HG03139 (cell line): Measurements from ENCODE around the gene RAB35.

Source experiments
- ATAC-seq: cut with Tn5 transposase; IDR thresholded peaks from one replicate; pipeline ENCODE4 v1.9.1; 2021; ENCODE audit not compliant: unreplicated experiment

Gene RAB35

DNA sequence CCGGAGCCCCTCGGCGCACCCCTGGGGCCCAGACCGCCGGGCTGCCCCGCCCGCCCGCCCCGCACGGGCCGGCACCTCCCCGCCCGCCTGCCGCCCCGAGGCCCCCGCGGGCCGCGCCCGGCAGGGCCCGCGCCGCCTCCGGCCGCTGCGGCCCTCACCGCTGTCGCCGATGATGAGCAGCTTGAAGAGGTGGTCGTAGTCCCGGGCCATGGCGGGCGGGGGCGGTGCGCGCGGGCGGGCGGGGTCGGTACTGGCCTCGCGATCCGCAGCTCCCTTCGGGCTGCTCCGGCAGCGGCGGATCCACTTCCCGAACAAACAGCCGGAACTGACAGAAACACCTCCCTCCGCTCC, at the start of gene RAB35:
Gene RAB35, minus strand, starts transcription at position 313 of the 351 bp plus-strand sequence. Its CDS starts 103 bp downstream, at position 210.
- ATAC-seq: peak; percentile 7

DNA sequence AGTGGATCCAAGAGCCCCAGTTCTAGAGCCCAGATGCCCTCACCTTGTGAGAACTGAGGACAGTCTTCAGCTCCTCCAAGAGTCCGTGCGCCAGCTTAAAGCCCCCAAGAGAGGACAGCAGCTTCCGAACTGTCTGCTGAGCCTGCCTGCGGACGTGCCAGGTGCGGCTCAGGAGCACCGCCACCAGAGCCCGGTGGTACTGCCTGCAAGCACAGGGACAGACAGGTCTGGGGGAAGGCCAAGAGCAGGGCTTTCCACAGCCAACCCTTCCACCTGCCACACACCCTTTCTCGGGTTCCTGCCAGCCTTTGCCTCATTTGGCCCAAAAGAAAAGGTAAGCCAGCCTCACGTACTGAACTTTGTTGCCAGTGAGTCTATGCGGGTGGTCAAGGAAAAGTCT, 47.7 kb upstream of the RAB35 start:
- no peak for ATAC-seq

DNA sequence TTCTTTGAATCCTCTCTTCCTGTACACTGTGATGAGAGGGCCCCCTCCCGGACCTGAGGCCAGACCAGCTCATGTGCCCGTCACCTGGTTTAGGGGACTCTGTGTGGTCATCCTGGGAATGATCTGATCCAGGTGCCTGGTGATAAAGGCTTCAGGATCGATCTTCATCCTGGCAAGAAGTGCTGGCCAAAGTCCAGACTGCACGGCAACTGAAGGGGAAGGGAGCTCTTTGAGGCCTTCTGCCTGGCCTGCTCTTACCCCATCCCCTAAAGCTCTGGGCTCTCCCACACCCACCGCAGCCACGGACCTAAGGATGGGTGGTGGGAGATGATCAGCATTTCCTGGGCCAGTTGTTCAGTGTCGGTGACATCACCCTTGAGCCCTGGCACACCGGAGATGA, 46.2 kb upstream of the RAB35 start:
- ATAC-seq: no peak

DNA sequence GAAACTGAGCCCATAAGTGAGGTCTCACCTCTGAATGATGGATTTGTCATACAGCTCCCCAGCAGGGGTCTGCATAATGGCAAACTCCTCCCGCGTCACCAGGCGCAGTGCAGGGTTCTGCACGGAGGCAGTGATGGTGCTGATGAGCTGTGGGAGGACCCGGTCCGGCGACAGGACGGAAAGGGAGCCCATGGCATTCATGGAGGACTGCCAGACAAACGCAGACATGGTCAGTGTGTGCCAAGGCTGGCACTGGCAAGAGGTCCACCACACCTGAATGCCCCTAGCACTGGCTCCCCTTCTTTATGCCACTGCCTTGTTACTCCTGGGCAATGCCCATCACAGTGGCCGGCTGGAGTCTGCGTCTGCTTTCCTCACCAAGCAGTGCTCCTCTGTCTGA, 45.3 kb upstream of the RAB35 start:
- no peak for ATAC-seq

DNA sequence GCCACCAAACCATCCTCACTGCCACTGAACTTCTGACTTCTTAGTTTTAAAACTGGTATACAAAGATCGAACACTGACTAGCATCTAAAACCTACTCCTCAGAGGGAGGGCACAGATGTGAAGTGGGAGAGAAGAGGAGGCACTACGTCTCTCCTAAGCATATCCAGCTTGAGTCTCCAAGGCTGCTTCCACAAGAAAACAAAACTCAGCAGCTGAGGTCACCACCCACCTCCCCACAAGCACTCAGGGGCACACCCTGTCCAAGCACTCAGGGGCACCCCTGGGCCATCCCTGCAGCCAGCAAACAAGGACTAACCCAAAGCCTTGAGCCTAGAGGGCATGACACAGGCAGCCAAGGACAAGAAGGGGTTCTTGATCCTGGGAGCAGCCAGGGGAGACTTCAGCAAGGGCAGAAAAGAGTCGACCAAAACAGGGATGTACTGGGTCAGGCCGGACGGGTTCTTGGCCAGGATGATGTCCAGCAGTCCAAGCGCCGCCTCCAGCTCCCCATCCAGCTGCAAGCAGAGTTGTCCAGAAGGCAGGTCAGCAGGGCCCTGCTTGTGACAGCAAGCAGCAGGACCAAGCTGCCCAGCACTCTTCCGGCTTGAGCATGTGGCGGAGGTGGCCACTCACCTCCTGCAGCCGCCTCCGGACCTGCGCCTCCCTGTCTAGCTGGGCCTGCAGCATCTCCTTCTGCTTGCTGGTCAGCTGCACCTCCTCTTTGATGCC, 43.1 kb upstream of the RAB35 start:
- ATAC-seq: no peak

DNA sequence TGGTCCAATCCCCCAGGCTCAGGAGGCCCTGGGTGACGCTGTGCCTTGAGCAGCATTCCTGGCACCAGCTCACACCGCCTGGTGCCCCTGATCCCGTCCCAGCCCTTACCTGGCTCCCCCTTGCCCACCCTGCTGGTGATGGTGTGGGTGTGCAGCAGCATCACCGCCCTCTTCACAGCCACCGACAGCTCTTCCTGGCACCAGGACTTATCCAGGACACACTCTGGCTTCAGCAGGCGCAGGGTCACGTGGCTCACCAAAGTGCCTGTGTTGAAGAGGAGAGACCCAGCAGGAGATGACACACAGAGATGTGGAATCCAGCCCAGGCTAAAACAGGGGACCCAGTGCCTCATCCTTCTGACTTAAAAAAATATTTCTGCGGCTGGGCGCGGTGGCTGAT, 41.8 kb upstream of the RAB35 start:
- no peak for ATAC-seq

DNA sequence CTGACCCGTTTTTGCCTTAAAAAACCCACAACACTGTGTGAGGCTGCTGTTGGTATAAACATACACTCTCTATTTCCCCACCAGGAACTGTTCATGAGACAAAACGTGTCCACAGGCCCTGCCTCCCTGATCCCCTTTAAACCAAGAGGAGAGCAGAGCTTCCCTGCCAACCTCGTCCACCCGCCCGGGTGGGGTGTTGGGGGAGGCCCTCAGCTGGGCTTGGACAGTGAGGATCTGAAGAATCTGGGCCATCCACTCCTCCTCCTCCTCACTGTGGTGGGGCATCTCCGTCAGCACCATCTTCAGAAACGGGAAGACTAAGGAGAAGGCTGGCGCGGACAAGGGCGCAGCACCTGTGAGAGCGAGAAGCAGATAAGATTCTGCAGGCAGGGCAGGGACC, 41.1 kb upstream of the RAB35 start:
- no peak for ATAC-seq

DNA sequence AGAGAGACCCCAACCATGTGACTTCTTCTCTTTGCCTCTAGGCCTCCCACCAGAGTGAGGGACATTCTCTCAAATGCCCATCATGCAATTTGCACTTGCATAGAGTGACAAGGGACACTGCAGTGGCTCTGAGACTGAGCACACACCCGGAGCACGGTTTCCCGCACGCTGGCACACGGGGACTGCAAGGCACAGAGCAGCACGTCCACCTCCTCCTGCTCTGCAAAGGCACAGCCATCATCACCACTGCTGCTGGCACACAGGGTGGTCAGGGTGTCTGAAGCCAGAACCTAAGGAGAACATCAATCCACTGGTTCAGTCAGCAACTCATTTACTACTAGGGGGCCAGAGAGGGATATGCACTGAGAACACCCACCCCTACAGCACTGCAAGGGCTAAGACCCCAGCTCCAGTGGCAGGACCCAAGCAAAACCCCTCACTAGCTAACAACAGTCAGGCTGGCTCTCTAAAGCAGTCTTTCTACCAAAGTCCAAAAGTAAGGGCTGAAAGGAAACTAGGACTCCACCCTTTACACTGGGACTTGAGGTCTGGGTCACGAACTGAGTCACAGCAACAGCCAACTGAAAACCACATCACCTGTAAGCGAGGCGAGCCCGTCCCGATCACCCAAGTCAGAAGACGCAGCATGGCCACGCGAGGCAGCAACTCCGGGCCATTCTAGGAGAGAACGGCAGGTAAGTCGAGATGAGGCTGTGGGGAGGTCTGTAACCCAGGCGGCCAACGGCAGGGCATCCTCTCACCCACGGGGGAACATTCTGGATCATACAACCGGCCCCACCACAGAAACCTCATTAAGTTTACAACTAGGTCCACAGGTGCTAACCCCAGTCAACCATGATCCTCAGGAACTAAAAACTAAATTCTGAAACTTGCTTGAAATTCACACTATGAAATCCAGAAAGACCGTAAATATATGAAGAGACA, 40.0 kb upstream of the RAB35 start:
- no peak for ATAC-seq

DNA sequence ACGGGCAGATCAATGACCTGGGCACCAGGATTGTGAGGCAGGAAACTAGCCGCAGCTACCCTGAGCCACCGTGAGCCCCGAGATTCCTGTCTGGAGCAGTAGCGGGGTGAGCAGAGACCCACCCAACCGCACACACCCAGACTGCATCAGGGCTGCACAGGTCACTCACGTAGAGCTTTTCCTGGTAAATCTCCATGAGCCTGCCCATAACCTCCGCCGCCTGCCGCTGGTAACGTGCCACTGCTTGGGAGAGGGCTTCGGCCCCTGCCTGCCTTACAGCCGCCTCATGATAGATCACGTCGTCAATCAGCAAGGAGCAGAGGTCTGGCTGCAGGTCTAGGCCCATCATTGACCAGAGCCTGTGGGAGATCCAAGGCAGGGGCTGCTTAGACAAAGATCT, 38.5 kb upstream of the RAB35 start:
- ATAC-seq: no peak

DNA sequence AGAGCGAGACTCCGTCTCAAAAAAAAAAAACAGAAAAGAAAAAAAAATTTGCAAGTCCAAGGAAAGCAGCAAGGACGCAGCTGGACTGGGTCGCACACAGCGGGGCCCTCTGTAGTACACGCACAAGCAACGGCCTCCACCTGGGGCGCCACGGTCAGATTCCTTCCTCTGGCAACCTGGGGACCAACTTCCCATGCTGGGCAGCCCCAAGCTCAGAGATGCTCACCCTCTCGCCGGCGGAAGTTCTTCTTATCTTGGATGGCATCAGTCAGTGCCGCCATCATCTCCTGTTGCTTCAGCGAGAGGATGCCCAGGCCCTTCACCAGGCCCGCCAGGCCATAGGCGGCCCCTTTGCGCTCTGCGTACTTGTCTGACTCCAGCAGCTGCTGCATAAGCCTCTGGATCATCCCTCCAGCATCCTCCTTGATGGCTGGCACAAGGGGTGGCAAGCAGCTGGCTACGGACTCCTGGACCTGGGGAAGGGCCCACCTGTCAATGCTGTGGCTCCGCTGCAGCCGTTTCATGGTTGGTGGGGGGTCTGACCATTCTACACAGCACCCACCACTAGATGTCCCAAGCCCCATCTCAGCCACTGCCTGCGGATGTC, 34.5 kb upstream of the RAB35 start:
- ATAC-seq: no peak

DNA sequence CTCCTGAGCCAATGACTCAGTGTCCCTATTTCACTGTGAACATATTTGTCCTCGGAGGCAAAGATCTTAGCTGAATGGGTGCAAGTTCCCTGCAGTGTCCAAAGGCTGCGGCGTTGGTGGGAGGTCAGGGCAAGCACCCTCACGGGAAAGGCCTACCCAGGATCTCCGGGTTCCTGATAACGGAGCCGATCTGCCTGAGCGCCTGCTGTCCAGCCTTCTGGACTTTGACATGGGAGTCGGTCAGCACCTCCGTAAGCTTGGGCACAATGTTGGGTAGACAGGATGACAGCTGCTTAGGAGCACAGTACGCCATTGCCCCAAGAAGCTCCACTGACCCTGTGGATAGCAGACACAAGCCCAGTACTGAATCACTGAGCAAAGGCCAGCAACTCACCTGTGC, 31.5 kb upstream of the RAB35 start:
- no peak for ATAC-seq

DNA sequence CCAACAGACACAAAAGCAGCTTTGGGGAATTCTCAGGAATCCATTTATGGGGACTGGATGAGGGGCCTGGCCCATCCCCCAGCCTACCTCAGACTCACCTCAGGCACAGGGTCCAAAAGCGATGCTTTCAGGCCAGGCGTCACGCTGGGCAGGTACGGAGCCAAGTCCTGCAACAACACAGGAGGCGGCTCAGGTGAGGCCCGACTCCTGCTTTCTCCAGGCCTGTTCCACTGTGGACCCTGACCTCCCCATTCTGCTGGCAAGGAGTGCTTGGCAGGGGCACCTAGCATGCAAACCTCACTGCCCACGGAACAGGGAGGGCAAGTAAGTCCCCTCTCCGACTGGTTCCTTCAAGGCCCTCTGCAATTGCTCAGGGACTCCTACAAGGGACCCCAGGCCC, 28.6 kb upstream of the RAB35 start:
- no peak for ATAC-seq

DNA sequence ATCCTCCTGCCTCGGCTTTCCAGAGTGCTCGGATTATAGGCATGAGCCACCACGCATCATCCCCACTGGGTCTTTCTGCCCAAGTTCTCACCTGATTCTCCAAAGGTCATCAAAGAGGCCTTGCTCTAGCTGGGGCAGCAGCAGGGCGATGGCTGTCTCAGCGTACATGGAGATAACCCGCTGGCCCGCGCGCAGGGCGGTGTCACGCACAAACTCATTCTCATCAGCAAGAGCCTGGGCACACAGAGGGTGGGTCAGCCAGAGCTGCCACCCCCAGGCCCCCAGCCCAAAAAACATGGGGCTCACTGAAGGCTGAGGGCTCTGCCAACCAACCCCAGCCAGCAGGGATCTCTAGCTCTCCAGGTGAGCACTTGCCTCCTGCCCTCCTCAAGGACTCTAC, 27.7 kb upstream of the RAB35 start:
- ATAC-seq: no peak

DNA sequence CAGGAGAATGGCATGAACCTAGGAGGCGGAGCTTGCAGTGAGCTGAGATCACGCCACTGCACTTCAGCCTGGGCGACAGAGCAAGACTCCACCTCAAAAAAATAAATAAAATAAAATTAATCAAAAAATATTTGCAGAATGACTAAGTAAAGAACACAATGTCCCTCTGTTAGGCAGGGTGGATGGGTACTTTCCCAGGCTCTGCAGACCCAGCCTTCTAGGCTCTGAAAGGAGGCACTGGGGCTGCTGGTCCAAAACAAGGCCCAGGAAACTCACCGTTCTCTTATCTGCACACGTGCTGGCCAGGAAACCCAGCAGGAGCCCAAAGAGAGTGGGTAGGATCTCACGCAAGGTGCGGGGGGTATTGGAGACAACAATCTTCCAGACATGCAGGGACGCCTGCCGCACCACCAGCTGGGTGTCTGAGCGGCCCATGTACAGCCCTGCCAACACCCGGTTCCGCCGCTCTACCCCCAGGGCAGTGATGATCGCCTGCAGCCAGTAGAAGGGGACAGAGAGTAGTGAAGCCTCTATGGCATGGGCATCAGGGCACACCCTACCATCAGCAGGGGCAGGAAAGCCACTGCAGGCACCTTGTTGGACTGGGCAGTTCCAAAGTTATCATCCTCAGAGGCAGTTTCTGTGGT, 25.8 kb upstream of the RAB35 start:
- ATAC-seq: no peak

DNA sequence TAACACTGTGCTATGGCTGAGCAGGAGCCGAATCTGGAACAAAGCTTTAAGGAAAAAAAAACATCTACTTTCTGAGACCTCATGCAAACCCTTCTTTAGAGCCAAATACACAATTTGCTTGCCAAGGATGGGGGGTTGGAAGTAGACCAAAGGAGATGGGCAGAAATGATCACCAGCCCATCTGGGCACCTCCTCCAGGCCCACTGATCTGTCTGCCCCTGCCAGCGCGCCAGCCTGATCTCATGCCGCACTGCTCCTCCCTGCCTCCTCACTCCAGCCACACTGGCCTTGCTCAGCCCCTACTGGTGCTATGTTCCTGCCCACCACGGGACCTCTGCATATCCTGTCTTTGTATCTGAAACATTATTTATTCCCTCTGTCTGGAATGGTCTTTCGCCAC, 24.8 kb upstream of the RAB35 start:
- ATAC-seq: no peak

DNA sequence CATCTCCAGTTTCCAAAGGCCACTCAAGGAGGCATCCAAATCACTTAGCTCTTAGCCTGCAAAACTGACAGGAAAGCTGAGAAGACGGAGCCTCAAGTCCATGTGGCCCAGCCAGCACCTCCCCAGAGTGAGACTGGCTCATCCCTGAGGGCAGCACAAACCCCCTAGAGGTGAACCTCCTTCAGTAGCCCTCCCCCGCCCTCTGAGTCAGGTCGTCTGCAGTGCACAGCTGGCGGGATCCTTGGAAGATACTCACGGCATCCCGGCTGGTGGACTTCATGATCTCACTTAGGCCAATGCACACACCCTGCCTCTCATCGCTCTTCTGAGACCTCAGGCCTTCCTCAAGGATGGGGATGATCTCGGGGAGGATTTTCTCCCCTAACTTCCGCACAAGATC, 24.1 kb upstream of the RAB35 start:
- ATAC-seq: no peak

DNA sequence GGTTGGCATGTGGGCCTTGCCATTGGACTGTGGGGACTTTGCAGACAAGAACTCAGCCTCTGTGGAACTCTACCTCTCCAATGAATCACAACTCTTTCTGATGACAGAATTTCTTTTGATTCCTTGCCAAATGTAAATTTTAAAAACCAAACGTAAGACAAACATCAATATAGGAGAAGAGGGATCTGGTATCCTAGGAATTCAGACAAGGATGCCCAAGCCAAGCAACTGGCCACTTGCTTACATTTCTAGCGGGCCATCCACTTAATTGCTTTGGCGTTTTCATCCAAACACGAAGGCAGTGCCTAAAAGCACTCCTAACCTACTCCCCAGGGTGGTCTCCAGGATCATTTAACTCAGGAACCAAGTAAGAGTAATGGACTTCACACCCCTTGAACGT, 23.4 kb upstream of the RAB35 start:
- no peak for ATAC-seq

DNA sequence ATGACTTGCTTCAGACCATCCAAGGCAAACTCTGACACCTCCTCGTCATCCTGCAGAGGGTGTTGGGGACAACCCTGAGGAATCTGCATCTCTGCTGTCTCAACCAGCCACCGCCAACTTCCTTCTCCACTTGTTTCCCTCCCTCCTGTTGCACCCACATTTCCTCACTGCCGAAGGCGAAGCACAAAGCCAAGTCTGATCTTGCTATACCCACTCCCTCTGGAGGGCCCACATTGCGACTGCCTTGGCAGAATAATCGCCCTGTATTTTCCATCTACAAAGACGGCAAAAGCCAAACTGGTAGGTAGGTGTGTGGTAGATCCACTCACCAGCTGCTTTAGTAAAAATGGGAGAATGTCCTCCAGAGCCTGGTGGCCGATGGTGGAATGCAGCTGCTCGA, 21.8 kb upstream of the RAB35 start:
- ATAC-seq: no peak

DNA sequence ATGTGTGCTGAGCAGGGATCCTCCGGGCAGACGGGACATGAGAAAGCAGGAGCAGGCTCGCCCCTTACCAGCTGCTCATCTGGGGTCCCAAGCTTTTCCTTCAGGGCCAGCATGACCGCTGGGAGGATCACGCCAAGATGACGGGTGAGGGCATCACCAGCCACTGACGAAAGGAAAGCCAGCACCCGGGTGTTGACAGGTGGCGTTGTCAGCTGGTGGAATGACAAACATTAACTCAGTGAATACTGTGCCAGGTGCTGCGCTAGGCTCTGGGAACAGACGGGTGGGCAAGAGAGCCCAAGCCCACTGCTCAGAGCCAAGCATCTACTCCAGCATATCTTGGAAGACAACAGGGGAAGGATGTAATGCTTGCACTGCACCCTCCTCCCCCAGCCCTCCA, 21.3 kb upstream of the RAB35 start:
- ATAC-seq: no peak

DNA sequence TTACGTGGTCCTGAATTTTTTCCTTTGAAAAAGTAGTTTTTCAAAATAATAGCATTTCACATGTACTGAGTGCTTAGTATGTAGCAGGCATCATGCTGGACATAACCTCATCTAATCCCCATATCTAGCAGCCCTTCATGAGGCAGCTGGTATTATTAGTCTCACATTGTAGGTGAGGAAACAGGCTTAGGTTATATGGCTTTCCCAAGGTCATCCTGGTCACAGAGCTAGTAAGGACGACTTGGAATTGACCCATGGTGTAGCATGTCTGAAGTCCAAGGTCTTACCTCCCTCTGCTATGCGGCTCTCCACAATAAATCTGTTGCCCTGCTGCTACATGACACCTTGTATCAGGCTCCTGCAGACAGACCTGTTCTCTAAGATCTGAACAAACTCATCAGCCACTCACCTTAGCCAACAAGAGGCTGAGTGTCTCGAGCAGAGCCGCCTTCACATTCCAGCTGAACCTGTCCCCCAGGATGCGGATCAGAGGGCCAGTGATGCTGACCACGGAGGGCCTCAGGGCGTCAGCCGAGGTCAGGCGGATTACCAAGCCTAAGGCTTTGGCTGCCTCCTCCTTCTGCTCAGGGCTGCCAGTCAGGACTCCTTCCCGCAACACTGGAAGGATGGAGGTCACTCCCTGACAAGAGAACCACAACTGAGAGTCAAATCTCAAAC, 19.7 kb upstream of the RAB35 start:
- ATAC-seq: no peak
